Transverse colon (tissue), 3 donors: ENCODE data around the gene GALNT1.

Experiments
- CTCF ChIP-seq, 5 experiments: fragments of 200-600 bp in 3 of 5; fragments of 450-650 bp in 2 of 5; sonication (generic) in 3 of 5; IDR thresholded peaks; 1 replicate in 2 of 5; 2 replicates in 3 of 5; pipeline ENCODE4 v1.5.1; 2016 to 2017; ENCODE audit warnings: antibody characterized with exemption in 5 of 5, inconsistent platforms in 3 of 5, mild to moderate bottlenecking in 2 of 5, moderate library complexity in 1 of 5
- POLR2A ChIP-seq: fragments of 450-650 bp; IDR thresholded peaks from one replicate; pipeline ENCODE4 v1.6.1; 2016; ENCODE audit warnings: antibody characterized with exemption, mild to moderate bottlenecking, moderate library complexity

- no peak for TF ChIP-seq POLR2A
- TF ChIP-seq CTCF (IDR thresholded peaks at IDR 0.05), result no peak
Observed at GRCh38 chr18:35732636-35733035, 151.1 kb downstream of the GALNT1 start.
